GM13977 (cell line): Measurements from ENCODE around the gene SLX4IP.

Experiments used
- DNase-seq: peaks from one replicate; pipeline ENCODE4 v3.0.0; 2012; ENCODE audit warnings: low spot score
- in situ Hi-C: fragments of 300-500 bp; cut with MboI; formaldehyde crosslinking; loops from one replicate; pipeline ENCODE4 v1.12.0; 2022; ENCODE audit warnings: low sequenced_read_pairs, low pct_unique_long_range_greater_than_20kb, mixed read lengths, inconsistent platforms; ENCODE audit not compliant: unreplicated experiment
- TF ChIP-seq, protein P1 (sequence below): IDR thresholded peaks from 2 replicates; pipeline ENCODE4 v1.5.1; 2012; ENCODE audit warnings: mild to moderate bottlenecking, control low read depth; ENCODE audit not compliant: insufficient read depth; ENCODE audit errors: extremely low read depth, missing control alignments

The SLX4IP gene

DNA sequence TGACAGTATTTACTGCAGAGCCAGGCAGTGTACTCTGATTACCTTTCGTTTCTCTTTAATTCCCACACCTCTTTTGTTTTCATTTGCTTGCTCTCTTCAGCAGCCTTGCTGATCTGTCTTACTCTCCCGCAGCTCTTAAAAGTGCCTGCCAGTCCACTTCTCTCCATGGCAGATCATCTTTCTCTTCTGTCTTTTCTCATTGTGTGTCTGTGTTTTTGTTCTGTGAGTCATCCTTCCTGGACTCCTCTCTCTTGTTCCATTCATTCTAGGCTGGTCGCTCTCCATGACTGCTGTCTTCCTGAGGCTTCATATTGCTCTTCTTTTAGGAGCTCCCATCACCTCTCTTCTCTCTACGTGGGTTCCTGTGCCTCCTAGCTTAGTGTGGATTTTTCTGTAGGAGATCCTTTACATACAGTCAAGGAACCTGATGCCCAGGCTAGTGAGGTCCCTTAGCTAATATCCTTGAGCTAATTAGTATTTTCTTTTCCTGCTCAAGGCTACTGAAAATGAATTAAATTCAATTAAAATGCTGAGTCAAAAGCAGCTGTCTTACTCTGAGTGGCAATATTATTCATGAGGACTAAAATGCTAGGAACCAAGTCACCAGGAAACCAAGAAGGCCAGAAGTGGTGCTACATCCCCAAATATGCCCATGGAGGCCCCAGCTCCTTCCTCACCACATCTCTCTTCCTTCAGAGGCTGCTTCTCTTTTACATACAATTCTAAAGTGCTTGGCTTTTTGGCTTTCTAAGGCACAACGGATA is 86.1 kb downstream of the SLX4IP start:
- TF ChIP-seq, protein P1, sequence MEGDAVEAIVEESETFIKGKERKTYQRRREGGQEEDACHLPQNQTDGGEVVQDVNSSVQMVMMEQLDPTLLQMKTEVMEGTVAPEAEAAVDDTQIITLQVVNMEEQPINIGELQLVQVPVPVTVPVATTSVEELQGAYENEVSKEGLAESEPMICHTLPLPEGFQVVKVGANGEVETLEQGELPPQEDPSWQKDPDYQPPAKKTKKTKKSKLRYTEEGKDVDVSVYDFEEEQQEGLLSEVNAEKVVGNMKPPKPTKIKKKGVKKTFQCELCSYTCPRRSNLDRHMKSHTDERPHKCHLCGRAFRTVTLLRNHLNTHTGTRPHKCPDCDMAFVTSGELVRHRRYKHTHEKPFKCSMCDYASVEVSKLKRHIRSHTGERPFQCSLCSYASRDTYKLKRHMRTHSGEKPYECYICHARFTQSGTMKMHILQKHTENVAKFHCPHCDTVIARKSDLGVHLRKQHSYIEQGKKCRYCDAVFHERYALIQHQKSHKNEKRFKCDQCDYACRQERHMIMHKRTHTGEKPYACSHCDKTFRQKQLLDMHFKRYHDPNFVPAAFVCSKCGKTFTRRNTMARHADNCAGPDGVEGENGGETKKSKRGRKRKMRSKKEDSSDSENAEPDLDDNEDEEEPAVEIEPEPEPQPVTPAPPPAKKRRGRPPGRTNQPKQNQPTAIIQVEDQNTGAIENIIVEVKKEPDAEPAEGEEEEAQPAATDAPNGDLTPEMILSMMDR: no peak
- no peak for DNase-seq
- in situ Hi-C loops: no loop called here

DNA sequence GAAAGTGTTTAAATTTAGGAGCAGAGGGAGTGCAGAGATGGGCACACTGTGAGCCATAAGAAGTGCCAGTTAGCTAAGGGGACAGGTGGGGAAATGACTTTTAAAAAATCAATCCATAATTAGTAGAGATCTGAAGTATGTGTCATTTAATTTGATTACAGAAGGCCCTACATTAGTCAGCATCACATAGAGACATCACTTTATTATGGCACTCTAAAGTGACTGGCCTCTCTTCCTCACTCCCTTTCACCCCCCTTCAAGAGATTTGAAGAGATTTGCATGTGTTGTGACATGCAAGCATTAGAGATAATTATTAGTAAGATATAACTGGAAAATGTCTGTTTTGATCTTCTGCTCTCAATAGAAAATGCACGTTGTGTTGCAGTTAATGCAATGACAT is 86.7 kb downstream of the SLX4IP start:
- in situ Hi-C loops: no loop called here
- TF ChIP-seq, protein P1: no peak
- DNase-seq: no peak

- in situ Hi-C loops: no loop called here
- TF ChIP-seq, protein P1: no peak
- no peak for DNase-seq
Measured at GRCh38 chr20:10522328-10522727, 87.2 kb downstream of the SLX4IP start.

DNA sequence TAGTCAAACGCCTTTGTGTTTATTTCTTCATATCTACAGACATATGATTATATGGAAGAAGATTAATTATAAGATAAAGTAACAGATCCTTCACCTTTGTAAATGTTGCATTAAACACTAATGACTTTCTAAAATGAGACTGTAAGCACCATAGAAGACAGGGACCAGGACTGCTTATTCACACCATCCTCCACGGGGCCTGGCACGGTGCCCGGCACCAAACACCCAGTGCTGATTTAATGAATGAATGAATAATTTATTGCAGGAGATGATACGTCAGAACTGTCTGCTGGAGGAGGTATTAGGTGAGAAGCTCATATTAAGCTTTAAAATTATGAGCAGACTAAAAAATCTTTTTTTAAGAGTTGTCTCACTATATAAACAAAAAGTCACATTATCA is 88.3 kb downstream of the SLX4IP start:
- DNase-seq: no peak
- TF ChIP-seq, protein P1: no peak
- in situ Hi-C loops: no loop called here

- TF ChIP-seq, protein P1: no peak
- in situ Hi-C loops: no loop called here
- DNase-seq: no peak
Measured at GRCh38 chr20:10524034-10524476, 89.0 kb downstream of the SLX4IP start.

DNA sequence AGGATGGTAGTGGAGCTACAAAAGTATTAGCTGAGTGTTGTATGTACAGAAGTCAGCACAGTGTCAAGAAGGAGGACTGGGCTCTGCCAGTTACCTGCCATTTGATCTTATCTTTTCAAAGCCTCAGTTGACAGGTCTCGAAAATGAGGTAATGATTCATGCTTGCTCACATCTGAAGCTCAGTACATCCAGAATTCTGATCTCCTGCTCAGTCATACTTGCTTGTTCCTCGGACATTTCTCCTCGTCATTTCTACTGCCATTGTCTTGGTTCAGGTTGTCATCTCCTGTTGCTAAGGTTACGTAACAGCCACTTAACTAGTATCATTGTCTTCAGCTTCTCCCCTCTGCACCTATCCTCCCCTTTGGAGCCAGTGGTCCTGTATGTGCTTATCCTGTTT is 89.5 kb downstream of the SLX4IP start:
- in situ Hi-C loops: no loop called here
- DNase-seq: no peak

More for the DNA sequence above, 89.5 kb downstream of the SLX4IP start:
- TF ChIP-seq, protein P1: no peak
